ENCODE data around the gene FBXL20.

DNA sequence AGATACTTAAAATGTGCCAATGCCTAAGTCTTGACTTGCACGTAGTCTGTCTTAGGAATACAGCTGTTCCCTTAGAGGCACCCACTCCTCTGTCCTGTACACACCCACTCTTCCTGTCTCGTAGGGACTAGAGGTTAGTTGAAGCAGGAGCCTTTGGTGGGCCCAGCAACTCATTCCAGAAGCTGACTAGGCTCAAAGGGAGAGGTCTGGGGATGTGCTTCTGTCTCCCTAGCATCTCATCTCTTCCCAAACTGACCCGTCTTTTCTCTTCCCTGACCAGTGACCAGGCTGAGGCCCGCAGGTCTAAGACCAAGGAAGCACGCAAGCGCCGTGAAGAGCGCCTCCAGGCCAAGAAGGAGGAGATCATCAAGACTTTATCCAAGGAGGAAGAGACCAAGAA lies 197.2 kb downstream of the FBXL20 start:
- TF ChIP-seq, protein P1, sequence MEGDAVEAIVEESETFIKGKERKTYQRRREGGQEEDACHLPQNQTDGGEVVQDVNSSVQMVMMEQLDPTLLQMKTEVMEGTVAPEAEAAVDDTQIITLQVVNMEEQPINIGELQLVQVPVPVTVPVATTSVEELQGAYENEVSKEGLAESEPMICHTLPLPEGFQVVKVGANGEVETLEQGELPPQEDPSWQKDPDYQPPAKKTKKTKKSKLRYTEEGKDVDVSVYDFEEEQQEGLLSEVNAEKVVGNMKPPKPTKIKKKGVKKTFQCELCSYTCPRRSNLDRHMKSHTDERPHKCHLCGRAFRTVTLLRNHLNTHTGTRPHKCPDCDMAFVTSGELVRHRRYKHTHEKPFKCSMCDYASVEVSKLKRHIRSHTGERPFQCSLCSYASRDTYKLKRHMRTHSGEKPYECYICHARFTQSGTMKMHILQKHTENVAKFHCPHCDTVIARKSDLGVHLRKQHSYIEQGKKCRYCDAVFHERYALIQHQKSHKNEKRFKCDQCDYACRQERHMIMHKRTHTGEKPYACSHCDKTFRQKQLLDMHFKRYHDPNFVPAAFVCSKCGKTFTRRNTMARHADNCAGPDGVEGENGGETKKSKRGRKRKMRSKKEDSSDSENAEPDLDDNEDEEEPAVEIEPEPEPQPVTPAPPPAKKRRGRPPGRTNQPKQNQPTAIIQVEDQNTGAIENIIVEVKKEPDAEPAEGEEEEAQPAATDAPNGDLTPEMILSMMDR (IDR thresholded peaks at IDR 0.05 in 2 of 3, conservative IDR thresholded peaks at IDR 0.05 in 1 of 3; ENCODE audit: borderline replicate concordance in 1 of 3, insufficient read depth in 1 of 3, low read depth in 2 of 3, low read length in 2 of 3): no peak
- TF ChIP-seq RAD21 (IDR thresholded peaks at IDR 0.05; ENCODE audit: low read depth) (no peak), POLR2A (IDR thresholded peaks at IDR 0.05; ENCODE audit: borderline replicate concordance, extremely low read depth, insufficient read depth, insufficient read length) (no peak), EGR1 (IDR thresholded peaks at IDR 0.05; ENCODE audit: low read depth) (no peak)
- TF ChIP-seq, protein P2, sequence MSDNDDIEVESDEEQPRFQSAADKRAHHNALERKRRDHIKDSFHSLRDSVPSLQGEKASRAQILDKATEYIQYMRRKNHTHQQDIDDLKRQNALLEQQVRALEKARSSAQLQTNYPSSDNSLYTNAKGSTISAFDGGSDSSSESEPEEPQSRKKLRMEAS (IDR thresholded peaks at IDR 0.05): no peak
- TF ChIP-seq, protein P3, sequence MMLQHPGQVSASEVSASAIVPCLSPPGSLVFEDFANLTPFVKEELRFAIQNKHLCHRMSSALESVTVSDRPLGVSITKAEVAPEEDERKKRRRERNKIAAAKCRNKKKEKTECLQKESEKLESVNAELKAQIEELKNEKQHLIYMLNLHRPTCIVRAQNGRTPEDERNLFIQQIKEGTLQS (IDR thresholded peaks at IDR 0.05): no peak

All from HCT116 (cell line).